Retinal pigment epithelial cell (primary cell): Measurements from ENCODE around the gene TMEM200C.

Experiments
- DNase-seq: peaks from one replicate; pipeline ENCODE4 v3.0.0-alpha.2; 2010; ENCODE audit warnings: low read depth
- H3K4me3 ChIP-seq: 2 replicates; pipeline ENCODE4 v1.5.1; 2011; ENCODE audit warnings: mild to moderate bottlenecking, low read length, control low read depth, moderate library complexity
- TF ChIP-seq, protein P1 (sequence below): conservative IDR thresholded peaks from 2 replicates; pipeline ENCODE4 v1.5.1; 2011; ENCODE audit warnings: low read depth, low read length, control low read depth, inconsistent platforms

The TMEM200C gene

DNA sequence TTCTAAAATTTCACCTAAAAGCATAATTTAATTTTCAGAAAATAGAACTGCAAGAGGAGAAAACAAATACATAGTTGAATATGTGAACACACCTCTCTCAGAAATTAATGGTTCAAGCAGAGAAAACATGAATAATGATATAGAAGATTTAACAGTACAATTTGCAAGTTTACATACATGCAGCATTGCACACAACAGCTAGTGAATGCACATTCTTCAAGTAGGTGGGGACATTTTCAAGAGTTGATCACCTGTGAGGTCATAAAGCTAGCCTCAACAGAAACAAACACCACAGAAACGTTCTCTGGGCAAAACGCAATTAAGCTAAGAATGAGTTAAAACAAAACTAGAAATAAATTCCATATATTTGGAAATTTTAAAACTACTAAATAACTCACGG is 38.1 kb downstream of the TMEM200C start:
- DNase-seq, result no peak
- TF ChIP-seq, protein P1, sequence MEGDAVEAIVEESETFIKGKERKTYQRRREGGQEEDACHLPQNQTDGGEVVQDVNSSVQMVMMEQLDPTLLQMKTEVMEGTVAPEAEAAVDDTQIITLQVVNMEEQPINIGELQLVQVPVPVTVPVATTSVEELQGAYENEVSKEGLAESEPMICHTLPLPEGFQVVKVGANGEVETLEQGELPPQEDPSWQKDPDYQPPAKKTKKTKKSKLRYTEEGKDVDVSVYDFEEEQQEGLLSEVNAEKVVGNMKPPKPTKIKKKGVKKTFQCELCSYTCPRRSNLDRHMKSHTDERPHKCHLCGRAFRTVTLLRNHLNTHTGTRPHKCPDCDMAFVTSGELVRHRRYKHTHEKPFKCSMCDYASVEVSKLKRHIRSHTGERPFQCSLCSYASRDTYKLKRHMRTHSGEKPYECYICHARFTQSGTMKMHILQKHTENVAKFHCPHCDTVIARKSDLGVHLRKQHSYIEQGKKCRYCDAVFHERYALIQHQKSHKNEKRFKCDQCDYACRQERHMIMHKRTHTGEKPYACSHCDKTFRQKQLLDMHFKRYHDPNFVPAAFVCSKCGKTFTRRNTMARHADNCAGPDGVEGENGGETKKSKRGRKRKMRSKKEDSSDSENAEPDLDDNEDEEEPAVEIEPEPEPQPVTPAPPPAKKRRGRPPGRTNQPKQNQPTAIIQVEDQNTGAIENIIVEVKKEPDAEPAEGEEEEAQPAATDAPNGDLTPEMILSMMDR, result no peak
- H3K4me3 ChIP-seq, result no peak overlapping the region

DNA sequence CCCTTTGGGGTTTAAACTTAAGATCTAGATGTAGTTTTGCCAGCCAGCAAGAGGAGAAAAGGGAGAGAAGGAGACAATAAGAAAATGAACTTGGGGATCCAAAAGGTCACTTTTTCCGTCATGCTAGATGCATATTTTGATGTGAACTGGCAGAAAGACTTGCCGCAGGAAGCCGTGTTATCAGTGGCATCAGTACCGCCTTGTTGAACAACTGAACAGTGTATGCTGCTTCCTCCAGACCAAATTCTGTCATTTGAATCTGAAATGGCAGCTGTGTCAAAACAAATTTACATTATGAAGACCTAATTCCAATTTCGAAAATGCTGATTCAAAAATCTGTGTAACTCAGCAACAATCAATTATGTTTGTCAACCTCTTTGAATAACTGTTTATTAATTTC is 42.1 kb downstream of the TMEM200C start:
- H3K4me3 ChIP-seq, result no peak overlapping the region
- DNase-seq, result no peak
- TF ChIP-seq, protein P1, result no peak

DNA sequence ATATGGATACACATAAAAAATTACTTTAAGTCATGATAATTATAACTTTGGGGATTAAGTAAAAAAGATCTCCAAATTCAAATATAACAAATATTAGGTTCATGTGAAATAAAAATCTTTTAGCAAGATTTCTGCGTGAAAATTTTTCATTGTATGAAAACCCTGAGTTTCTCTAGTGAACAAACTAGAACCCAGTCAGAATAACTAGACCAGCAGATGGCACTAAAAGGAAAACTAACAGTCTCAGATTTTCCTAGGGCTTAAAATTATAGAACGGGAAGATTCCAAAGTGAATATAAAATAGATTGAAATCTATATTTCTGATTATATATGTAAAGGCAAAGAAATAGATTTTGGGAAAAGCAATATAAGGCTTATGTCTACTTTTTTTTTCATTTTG is 43.3 kb downstream of the TMEM200C start:
- no peak overlapping the region for H3K4me3 ChIP-seq
- TF ChIP-seq, protein P1, result peak; percentile 30
- DNase-seq, result no peak

DNA sequence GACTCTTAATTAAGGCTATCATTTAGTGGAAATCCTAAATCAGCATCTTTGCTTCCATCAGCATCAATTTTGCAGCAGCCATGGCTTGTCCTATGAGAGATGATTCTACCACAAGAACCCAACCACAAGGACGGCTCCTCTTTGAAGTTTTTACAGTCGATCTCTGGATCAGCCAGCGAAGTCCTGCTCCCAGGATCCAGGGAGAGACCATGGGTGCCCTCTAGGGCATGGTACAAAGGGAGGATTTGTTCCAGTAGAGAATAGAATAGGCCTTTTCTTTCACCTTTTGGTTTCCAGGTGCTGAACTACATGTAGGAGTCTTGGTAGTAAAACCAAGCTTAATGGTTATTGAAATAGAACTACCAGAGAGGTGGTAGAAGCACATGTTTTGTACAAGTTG is 52.7 kb downstream of the TMEM200C start:
- TF ChIP-seq, protein P1, result no peak
- no peak for DNase-seq
- no peak overlapping the region for H3K4me3 ChIP-seq

DNA sequence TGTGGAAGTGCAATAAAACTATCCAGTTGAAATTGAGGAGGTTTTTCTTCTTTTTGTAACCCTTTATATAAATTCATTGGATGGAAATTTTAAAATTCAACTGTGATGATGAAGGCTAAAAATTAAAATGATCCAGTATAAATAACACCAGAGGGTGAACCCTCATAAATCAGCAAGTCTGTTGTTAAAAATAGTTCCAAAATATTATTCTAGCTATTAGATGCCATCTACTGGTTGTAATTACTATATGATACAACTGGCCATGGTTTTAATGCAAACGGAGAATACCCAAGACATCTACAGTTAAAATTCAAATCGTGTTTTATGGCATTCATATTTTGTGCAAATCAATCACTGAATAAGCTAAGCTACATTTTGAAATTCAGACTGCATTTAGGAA is 53.8 kb downstream of the TMEM200C start:
- DNase-seq, result no peak
- TF ChIP-seq, protein P1, result no peak
- H3K4me3 ChIP-seq, result no peak overlapping the region

DNA sequence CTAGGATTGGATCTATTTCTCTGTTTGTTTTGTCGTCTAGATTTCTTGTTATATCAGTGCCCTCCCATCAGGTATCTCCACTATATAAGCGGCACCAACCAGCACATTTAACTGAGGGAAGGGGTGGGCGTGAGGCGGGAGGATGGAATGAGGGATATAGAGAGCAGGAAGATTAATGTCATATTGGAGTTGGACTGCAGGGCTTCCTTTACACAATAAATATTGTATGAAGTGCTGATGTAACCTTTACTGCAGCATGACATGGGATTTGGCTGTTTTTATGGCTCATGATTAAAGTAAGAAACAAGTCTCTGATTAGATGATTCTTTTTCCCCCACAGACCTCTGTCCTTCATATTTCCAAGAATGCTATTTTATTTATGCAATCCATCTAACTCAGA is 54.8 kb downstream of the TMEM200C start:
- TF ChIP-seq, protein P1, result no peak
- H3K4me3 ChIP-seq, result no peak overlapping the region
- no peak for DNase-seq

DNA sequence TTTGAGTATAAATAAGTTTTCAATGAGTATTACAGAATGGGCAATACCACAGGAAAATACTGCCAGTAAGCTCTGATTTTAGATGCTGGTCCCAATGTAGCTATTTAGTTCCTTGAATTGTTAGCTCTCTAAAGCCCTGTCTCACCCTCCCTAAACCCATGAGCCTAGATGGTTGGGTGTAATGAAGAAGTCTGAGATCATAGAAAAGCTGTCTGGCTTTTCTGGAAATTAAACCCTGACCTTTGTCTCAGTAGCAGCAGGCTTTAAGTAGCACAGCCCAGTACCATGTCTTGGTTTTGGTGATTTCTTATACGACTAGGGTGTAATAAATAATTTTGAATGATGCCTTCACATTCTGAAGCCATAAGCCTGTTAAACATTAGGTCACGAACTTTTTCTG is 55.3 kb downstream of the TMEM200C start:
- no peak overlapping the region for H3K4me3 ChIP-seq
- TF ChIP-seq, protein P1, result no peak
- no peak for DNase-seq
